WTC11 (cell line): ENCODE measurements around the gene KRT40. TPM values are rescaled to one million over a fixed set of nuclear protein-coding genes. Genes with fewer than 3 reads are reported as not detected.

Experiments used
- ATAC-seq: fragments of 200-7000 bp; cut with Tn5 transposase; 2 replicates; pipeline ENCODE4 v1.10.0; 2021; ENCODE audit warnings: mild to moderate bottlenecking, moderate library complexity
- CTCF ChIA-PET: fragments of 300-600 bp; sonication (Branson Sonifier 250); formaldehyde crosslinking; loops from one replicate; lab custom pipeline; 2021; ENCODE audit warnings: antibody characterized with exemption; lab: Charles Lee
- POLR2A ChIA-PET: fragments of 350-600 bp; sonication (Branson Sonifier 250); formaldehyde crosslinking; loops from one replicate; lab custom pipeline; 2021; ENCODE audit warnings: antibody characterized with exemption; lab: Charles Lee
- DNase-seq: peaks from one replicate; pipeline ENCODE4 v3.0.0; 2021; ENCODE audit warnings: low spot score
- H3K27ac Mint-ChIP-seq: 2 replicates; pipeline ENCODE4 v1.8.0; 2021; ENCODE audit warnings: mixed read lengths
- H3K27me3 Mint-ChIP-seq: 2 replicates; pipeline ENCODE4 v1.8.0; 2021; ENCODE audit warnings: low read depth, mild to moderate bottlenecking, moderate library complexity, mixed read lengths
- H3K36me3 Mint-ChIP-seq: 2 replicates; pipeline ENCODE4 v1.8.0; 2021; ENCODE audit warnings: mixed read lengths
- H3K4me1 Mint-ChIP-seq: 2 replicates; pipeline ENCODE4 v1.8.0; 2022; ENCODE audit warnings: mixed read lengths
- H3K4me3 Mint-ChIP-seq: 2 replicates; pipeline ENCODE4 v1.8.0; 2021; ENCODE audit warnings: mild to moderate bottlenecking, moderate library complexity, mixed read lengths
- H3K9me3 Mint-ChIP-seq: 2 replicates; pipeline ENCODE4 v1.8.0; 2021; ENCODE audit warnings: mixed read lengths
- EMX1 ChIP-seq: fragments of 250-450 bp; sonication (Bioruptor Pico); IDR thresholded peaks from 2 replicates; pipeline ENCODE4 v1.8.0; 2021; ENCODE audit warnings: mild to moderate bottlenecking
- FOXP4 ChIP-seq: sonication (generic); formaldehyde crosslinking; IDR thresholded peaks from 2 replicates; pipeline ENCODE4 v1.8.0; 2022; ENCODE audit warnings: mild to moderate bottlenecking, missing genetic modification reagents
- HMGXB4 ChIP-seq: sonication (generic); formaldehyde crosslinking; IDR thresholded peaks from 2 replicates; pipeline ENCODE4 v1.8.1; 2023; ENCODE audit warnings: mild to moderate bottlenecking, moderate library complexity, missing genetic modification reagents
- JAZF1 ChIP-seq: fragments of 250-450 bp; sonication (Bioruptor Pico); IDR thresholded peaks from 2 replicates; pipeline ENCODE4 v1.9.0; 2021; ENCODE audit warnings: moderate library complexity, mild to moderate bottlenecking, inconsistent platforms
- JUN ChIP-seq: sonication (generic); formaldehyde crosslinking; IDR thresholded peaks from 2 replicates; pipeline ENCODE4 v1.8.0; 2023; ENCODE audit warnings: mild to moderate bottlenecking, missing genetic modification reagents
- MYBL2 ChIP-seq: sonication (generic); formaldehyde crosslinking; IDR thresholded peaks from 2 replicates; pipeline ENCODE4 v1.8.1; 2023; ENCODE audit warnings: mild to moderate bottlenecking, moderate library complexity, missing genetic modification reagents
- NFATC4 ChIP-seq: fragments of 250-450 bp; sonication (Bioruptor Pico); IDR thresholded peaks from 2 replicates; pipeline ENCODE4 v1.9.0; 2021; ENCODE audit warnings: mild to moderate bottlenecking
- NFE2L1 ChIP-seq: sonication (generic); formaldehyde crosslinking; IDR thresholded peaks from 2 replicates; pipeline ENCODE4 v1.8.1; 2023; ENCODE audit warnings: missing genetic modification reagents
- NR1H2 ChIP-seq: sonication (generic); formaldehyde crosslinking; IDR thresholded peaks from 2 replicates; pipeline ENCODE4 v1.9.0; 2021; ENCODE audit warnings: mild to moderate bottlenecking, moderate library complexity, missing genetic modification reagents
- PRDM15 ChIP-seq: sonication (generic); formaldehyde crosslinking; IDR thresholded peaks from 2 replicates; pipeline ENCODE4 v1.8.0; 2022; ENCODE audit warnings: missing genetic modification reagents
- RORB ChIP-seq: fragments of 250-450 bp; sonication (Bioruptor Pico); IDR thresholded peaks from 2 replicates; pipeline ENCODE4 v1.9.0; 2021; ENCODE audit warnings: mild to moderate bottlenecking
- SMAD4 ChIP-seq: sonication (generic); formaldehyde crosslinking; IDR thresholded peaks from 2 replicates; pipeline ENCODE4 v1.8.0; 2022; ENCODE audit warnings: mild to moderate bottlenecking, missing genetic modification reagents
- SP1 ChIP-seq: sonication (generic); formaldehyde crosslinking; conservative IDR thresholded peaks from 2 replicates; pipeline ENCODE4 v1.8.1; 2022; ENCODE audit warnings: missing genetic modification reagents
- ZNF317 ChIP-seq: sonication (generic); formaldehyde crosslinking; IDR thresholded peaks from 2 replicates; pipeline ENCODE4 v1.8.1; 2023; ENCODE audit warnings: low read depth, mild to moderate bottlenecking, moderate library complexity, missing genetic modification reagents, borderline replicate concordance
- ZNF416 ChIP-seq: fragments of 250-450 bp; sonication (Bioruptor Pico); IDR thresholded peaks from 2 replicates; pipeline ENCODE4 v1.9.0; 2021; ENCODE audit warnings: mild to moderate bottlenecking, inconsistent platforms
- ZNF425 ChIP-seq: fragments of 250-450 bp; sonication (Bioruptor Pico); conservative IDR thresholded peaks from 2 replicates; pipeline ENCODE4 v1.9.0; 2021; ENCODE audit warnings: mild to moderate bottlenecking
- ZNF512 ChIP-seq: sonication (generic); formaldehyde crosslinking; IDR thresholded peaks from 2 replicates; pipeline ENCODE4 v1.8.1; 2022; ENCODE audit warnings: missing genetic modification reagents, borderline replicate concordance
- ZSCAN18 ChIP-seq: fragments of 250-450 bp; sonication (Bioruptor Pico); IDR thresholded peaks from 2 replicates; pipeline ENCODE4 v2.1.2; 2022; ENCODE audit warnings: mild to moderate bottlenecking, moderate library complexity
- total RNA-seq: library from RNA; stranded (reverse); gene quantifications from 3 replicates; pipeline ENCODE4 v1.2.3, GENCODE V29; 2021

Gene KRT40
- total RNA-seq, 1 experiment from 2014 or later: not detected

GRCh38 chr17:41015454-41015853, 31.3 kb upstream of the KRT40 start:
- ATAC-seq: no peak
- no peaks in the 10 kb centered on the region for H3K36me3 Mint-ChIP-seq
- H3K9me3 Mint-ChIP-seq: no peaks in the 10 kb centered on the region
- H3K27ac Mint-ChIP-seq: no peak overlapping the region
- no peak for TF ChIP-seq ZNF512 (CRISPR knock-in tag)
- TF ChIP-seq NFE2L1: no peak
- TF ChIP-seq SP1 (CRISPR knock-in tag): no peak
- no peak for TF ChIP-seq MYBL2 (CRISPR knock-in tag)
- TF ChIP-seq ZNF317 (CRISPR knock-in tag): no peak
- no peak for TF ChIP-seq HMGXB4
- TF ChIP-seq FOXP4: no peak
- TF ChIP-seq EMX1: no peak
- TF ChIP-seq JUN (CRISPR knock-in tag): no peak
- TF ChIP-seq ZNF416 (CRISPR knock-in tag): no peak
- no peak for TF ChIP-seq JAZF1 (CRISPR knock-in tag)
- no peak for TF ChIP-seq ZNF425 (CRISPR knock-in tag)
- no peak for TF ChIP-seq NFATC4 (CRISPR knock-in tag)
- no peak for TF ChIP-seq RORB (CRISPR knock-in tag)
- TF ChIP-seq NR1H2: no peak
- TF ChIP-seq SMAD4 (CRISPR knock-in tag): no peak
- no peak for TF ChIP-seq PRDM15 (CRISPR knock-in tag)
- no peak for TF ChIP-seq ZSCAN18 (CRISPR knock-in tag)
- H3K4me1 Mint-ChIP-seq: no peaks in the 10 kb centered on the region
- POLR2A ChIA-PET: no interaction called here
- H3K27me3 Mint-ChIP-seq: no peaks in the 10 kb centered on the region
- no peak for DNase-seq
- H3K4me3 Mint-ChIP-seq: no peak overlapping the region
- CTCF ChIA-PET: no interaction called here
